GM10847 (cell line): ENCODE measurements around the gene PAEP.

Experiments
- POLR2A ChIP-seq: IDR thresholded peaks from 2 replicates; pipeline ENCODE4 v1.6.1; 2011; ENCODE audit not compliant: insufficient read length; ENCODE audit errors: extremely low read depth

PAEP gene

GRCh38 chr9:135612981-135613910 lies 51.7 kb downstream of the PAEP start:
- no peak for TF ChIP-seq POLR2A

- TF ChIP-seq POLR2A: no peak
Measured at GRCh38 chr9:135613946-135614805, 52.6 kb downstream of the PAEP start.

DNA sequence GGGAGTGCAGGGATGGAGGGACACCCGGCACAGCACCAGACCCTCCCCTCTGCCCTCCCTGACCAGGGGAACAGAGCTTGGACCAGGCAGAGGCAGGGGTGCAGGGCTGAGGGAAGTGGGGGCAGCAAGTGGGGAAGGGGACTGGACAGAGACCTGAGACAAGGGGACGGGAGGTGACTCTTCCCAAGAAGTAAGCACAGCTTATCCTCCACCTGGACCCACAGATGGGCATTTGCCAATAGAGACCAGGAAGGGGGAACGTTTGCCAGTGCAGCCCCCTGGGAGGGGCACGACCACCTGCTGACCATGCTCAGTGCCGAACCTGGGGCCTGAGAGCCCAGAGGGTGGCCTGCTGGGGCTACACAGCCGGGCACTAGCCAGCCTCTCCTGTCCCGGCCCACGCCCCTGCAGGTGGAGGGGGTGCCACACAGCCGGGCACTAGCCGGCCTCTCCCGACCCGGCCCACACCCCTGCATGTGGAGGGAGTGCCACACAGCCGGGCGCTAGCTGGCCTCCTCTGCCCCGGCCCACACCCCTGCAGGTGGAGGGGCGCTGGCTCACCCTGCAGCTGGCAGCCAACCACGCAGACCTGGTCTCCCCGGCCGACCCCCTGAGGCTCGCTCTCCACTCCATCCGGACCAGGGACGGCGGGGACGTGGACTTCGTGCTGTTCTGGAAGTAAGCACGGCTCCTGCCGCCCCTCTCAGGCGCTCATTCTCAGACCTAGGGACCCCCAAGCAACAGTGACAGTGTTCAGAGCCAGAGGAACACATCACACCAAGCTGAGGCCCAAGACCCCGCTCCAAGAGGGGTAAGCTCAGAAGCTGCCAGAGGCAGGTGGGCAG lies 53.5 kb downstream of the PAEP start:
- no peak for TF ChIP-seq POLR2A

GRCh38 chr9:135615666-135616618 lies 54.4 kb downstream of the PAEP start:
- TF ChIP-seq POLR2A: no peak
